Measurements from ENCODE around the gene PLOD3. TPM values are rescaled to one million over a fixed set of nuclear protein-coding genes. Genes with fewer than 3 reads are reported as not detected.
"Not testable (repeated sequence)": the region's sequence is repeated elsewhere in the genome, so short reads cannot be mapped to it uniquely, and the experiment has no call there.

The PLOD3 gene
- total RNA-seq, 1 donor from 2014 or later = 161 TPM

DNA sequence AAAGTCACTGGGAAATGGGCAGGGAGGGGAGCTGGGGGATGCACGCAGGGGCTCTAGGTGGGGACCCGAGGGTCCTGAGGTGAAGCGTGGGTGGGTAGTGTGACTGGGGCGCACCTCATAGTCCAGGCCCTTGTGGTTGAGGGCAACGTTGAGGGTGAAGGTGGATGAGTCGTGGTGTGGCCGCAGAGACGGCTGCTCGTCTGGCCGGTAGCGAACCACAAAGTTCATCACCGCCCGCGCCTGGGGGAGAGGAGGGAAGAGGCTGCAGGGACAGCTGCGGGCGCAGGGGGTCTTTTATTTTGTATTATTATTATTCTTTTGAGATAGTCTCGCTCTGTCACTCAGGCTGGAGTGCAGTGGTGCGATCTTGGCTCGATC lies 10.7 kb downstream of the PLOD3 start:
- no peaks in the 10 kb centered on the region for H3K79me2 ChIP-seq (ENCODE audit: insufficient read depth, low read length)
- FAIRE-seq (no peak), DNase-seq (ENCODE audit: low read depth) (no peak)
- H3K4me3 ChIP-seq (ENCODE audit: insufficient read depth, low read depth, low read length) = no peak overlapping the region
- no peak overlapping the region for H3K4me2 ChIP-seq (ENCODE audit: low read length)
- H3K27me3 Mint-ChIP-seq (ENCODE audit: low read depth, unreplicated experiment) = peaks cover 17% of the 10 kb centered on the region
- H4K20me1 ChIP-seq (ENCODE audit: insufficient read depth, low read length) = peaks cover 24% of the 10 kb centered on the region
- peaks cover 1% of the 10 kb centered on the region for H3K4me1 ChIP-seq (ENCODE audit: insufficient read depth, low read length)
- H2AFZ ChIP-seq (ENCODE audit: low read depth, low read length) = no peak overlapping the region
- peaks cover 13% of the 10 kb centered on the region for H3K27me3 ChIP-seq (ENCODE audit: insufficient read depth, low read length)
- peaks cover 9% of the 10 kb centered on the region for H3K36me3 Mint-ChIP-seq (ENCODE audit: low read depth, unreplicated experiment)
- H3K9ac ChIP-seq (ENCODE audit: low read length) = no peak overlapping the region
- no peak overlapping the region for H3K27ac ChIP-seq (ENCODE audit: low read depth, low read length)
- no peaks in the 10 kb centered on the region for H3K9me3 ChIP-seq (ENCODE audit: insufficient read depth, low read depth, low read length)
- H3K4me1 Mint-ChIP-seq (ENCODE audit: low read depth, unreplicated experiment) = no peaks in the 10 kb centered on the region
- peaks cover 3% of the 10 kb centered on the region for H3K36me3 ChIP-seq (ENCODE audit: insufficient read depth, low read length)
- H3K9me3 Mint-ChIP-seq (ENCODE audit: unreplicated experiment) = no peaks in the 10 kb centered on the region
- H3K4me3 Mint-ChIP-seq (ENCODE audit: unreplicated experiment) = no peak overlapping the region
- TF ChIP-seq, protein P1, sequence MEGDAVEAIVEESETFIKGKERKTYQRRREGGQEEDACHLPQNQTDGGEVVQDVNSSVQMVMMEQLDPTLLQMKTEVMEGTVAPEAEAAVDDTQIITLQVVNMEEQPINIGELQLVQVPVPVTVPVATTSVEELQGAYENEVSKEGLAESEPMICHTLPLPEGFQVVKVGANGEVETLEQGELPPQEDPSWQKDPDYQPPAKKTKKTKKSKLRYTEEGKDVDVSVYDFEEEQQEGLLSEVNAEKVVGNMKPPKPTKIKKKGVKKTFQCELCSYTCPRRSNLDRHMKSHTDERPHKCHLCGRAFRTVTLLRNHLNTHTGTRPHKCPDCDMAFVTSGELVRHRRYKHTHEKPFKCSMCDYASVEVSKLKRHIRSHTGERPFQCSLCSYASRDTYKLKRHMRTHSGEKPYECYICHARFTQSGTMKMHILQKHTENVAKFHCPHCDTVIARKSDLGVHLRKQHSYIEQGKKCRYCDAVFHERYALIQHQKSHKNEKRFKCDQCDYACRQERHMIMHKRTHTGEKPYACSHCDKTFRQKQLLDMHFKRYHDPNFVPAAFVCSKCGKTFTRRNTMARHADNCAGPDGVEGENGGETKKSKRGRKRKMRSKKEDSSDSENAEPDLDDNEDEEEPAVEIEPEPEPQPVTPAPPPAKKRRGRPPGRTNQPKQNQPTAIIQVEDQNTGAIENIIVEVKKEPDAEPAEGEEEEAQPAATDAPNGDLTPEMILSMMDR (IDR thresholded peaks at IDR 0.05; ENCODE audit: insufficient read depth, low read depth, low read length) = no peak
- TF ChIP-seq EZH2 (IDR thresholded peaks at IDR 0.05; ENCODE audit: insufficient read depth, low read length) = no peak
- H3K27ac Mint-ChIP-seq (ENCODE audit: unreplicated experiment) = no peak overlapping the region

DNA sequence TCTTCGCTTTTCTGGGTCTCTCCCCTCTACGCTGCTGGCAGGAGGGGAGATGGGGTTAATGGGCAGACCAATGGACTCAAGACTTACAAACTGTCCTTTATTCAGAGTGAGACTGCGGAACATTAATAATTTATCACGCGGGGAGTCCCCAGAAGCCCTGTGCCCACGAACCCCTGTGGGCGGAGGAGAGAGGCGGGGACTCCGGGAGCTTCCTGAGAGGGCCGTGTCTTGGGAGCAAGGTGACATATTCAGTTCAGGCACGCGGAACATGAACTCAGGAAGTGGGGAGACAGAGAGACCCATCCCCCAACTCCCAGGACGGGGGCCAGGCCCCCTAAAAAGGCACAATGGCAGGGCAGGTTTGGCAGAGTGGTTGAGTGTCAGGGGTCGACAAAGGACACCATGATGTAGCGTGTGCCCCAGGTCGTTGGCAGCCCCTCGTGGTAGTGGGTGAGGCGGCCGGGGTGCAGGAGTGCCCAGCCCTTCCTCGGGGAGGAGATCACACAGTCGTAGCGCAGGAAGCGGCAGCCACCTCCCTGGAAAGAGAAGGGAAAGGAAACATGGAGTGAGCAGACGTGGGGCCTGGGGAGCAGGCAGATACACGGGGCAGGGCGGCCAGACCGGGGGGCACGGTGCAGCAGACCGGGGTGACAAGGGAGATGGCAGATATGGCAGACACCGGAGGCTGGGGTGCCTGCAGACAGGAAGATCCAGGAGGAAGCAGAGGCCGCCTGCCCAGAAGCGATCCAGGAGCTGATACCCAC lies 11.3 kb downstream of the PLOD3 start:
- Mint-ChIP-seq H3K4me3 (ENCODE audit: unreplicated experiment) (no peak overlapping the region), H3K27me3 (ENCODE audit: low read depth, unreplicated experiment) (peaks cover 21% of the 10 kb centered on the region), H3K27ac (ENCODE audit: unreplicated experiment) (no peak overlapping the region), H3K4me1 (ENCODE audit: low read depth, unreplicated experiment) (no peaks in the 10 kb centered on the region), H3K9me3 (ENCODE audit: unreplicated experiment) (no peaks in the 10 kb centered on the region), H3K36me3 (ENCODE audit: low read depth, unreplicated experiment) (peaks cover 7% of the 10 kb centered on the region)
- no peak for TF ChIP-seq EZH2 (IDR thresholded peaks at IDR 0.05; ENCODE audit: insufficient read depth, low read length)
- no peak for DNase-seq (ENCODE audit: low read depth)
- H4K20me1 ChIP-seq (ENCODE audit: insufficient read depth, low read length) = peaks cover 21% of the 10 kb centered on the region
- peaks cover 3% of the 10 kb centered on the region for H3K36me3 ChIP-seq (ENCODE audit: insufficient read depth, low read length)
- no peaks in the 10 kb centered on the region for H3K79me2 ChIP-seq (ENCODE audit: insufficient read depth, low read length)
- H3K27ac ChIP-seq (ENCODE audit: low read depth, low read length) = no peak overlapping the region
- peaks cover 2% of the 10 kb centered on the region for H3K4me1 ChIP-seq (ENCODE audit: insufficient read depth, low read length)
- no peak overlapping the region for H2AFZ ChIP-seq (ENCODE audit: low read depth, low read length)
- no peak overlapping the region for H3K9ac ChIP-seq (ENCODE audit: low read length)
- no peaks in the 10 kb centered on the region for H3K9me3 ChIP-seq (ENCODE audit: insufficient read depth, low read depth, low read length)
- H3K4me2 ChIP-seq (ENCODE audit: low read length) = no peak overlapping the region
- no peak for FAIRE-seq
- H3K27me3 ChIP-seq (ENCODE audit: insufficient read depth, low read length) = peaks cover 15% of the 10 kb centered on the region
- H3K4me3 ChIP-seq (ENCODE audit: insufficient read depth, low read depth, low read length) = no peak overlapping the region

DNA sequence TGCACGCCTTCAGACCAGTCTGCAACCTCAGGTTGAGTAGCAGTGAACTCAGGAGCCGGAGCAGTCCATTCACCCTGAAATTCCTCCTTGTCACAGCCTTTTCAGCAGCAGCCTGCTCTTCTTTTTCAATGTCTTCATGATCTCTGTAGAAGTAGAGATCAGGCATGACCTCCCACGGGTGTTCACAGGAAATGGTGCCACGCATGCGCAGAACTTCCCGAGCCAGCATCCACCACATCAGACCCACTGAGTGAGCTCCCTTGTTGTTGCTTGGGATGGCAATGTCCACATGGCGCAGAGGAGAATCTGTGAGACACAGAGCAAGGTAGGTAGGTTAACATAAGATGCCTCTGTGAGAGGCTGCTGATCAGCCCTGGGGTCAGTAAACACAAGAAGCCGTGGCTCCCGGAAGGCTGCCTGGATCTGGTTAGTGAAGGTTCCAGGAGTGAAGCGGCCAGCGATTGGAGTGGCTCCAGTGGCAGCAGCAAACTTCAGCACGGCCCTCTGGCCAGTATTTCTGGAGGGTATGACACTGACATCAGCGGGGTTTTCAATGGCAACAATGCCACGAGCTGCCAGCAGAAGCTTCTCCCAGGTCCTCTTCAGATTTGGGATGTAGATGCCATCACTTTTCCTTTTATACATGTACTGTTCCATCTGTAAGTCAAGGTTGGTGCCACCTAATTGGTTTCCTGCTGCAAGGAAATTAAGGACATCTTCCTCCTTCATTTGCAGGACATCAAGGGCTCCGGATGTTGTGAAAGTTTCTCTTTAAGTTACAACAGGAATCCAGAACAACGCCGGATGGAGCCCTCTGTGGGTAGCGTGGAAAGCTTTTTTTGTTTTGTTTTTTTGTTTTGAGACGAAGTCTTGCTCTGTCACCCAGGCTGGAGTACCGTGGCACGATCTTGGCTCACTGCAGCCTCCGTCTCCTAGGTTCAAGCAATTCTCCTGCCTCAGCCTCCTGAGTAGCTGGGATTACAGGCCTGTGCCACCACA lies 13.3 kb downstream of the PLOD3 start:
- H3K9me3 ChIP-seq (ENCODE audit: insufficient read depth, low read depth, low read length); H3K36me3 ChIP-seq (ENCODE audit: insufficient read depth, low read length); H3K4me2 ChIP-seq (ENCODE audit: low read length); H3K4me3 Mint-ChIP-seq (ENCODE audit: unreplicated experiment); H3K4me3 ChIP-seq (ENCODE audit: insufficient read depth, low read depth, low read length); H3K27ac ChIP-seq (ENCODE audit: low read depth, low read length); H3K9me3 Mint-ChIP-seq (ENCODE audit: unreplicated experiment); H3K4me1 Mint-ChIP-seq (ENCODE audit: low read depth, unreplicated experiment); DNase-seq (ENCODE audit: low read depth); H3K36me3 Mint-ChIP-seq (ENCODE audit: low read depth, unreplicated experiment); H3K27ac Mint-ChIP-seq (ENCODE audit: unreplicated experiment); H3K4me1 ChIP-seq (ENCODE audit: insufficient read depth, low read length); H3K9ac ChIP-seq (ENCODE audit: low read length); FAIRE-seq; H3K79me2 ChIP-seq (ENCODE audit: insufficient read depth, low read length); H2AFZ ChIP-seq (ENCODE audit: low read depth, low read length): not testable (repeated sequence)
- peaks cover 16% of the 10 kb centered on the region for H4K20me1 ChIP-seq (ENCODE audit: insufficient read depth, low read length)
- H3K27me3 ChIP-seq (ENCODE audit: insufficient read depth, low read length) = peaks cover 24% of the 10 kb centered on the region
- H3K27me3 Mint-ChIP-seq (ENCODE audit: low read depth, unreplicated experiment) = peaks cover 30% of the 10 kb centered on the region
